IPS DF 4.7 (cell line): ENCODE data around the gene COL4A1.

Source experiments
- DNase-seq: peaks from one replicate; pipeline ENCODE4 v3.0.0-alpha.2; 2013; ENCODE audit warnings: low spot score; ENCODE audit errors: extremely low read depth

COL4A1 gene

GRCh38 chr13:110294146-110294545 is 12.8 kb downstream of the COL4A1 start:
- DNase-seq: no peak

- DNase-seq: no peak
Observed at GRCh38 chr13:110293649-110294048, 13.3 kb downstream of the COL4A1 start.

- DNase-seq: no peak
Observed at GRCh38 chr13:110293037-110293436, 13.9 kb downstream of the COL4A1 start.

GRCh38 chr13:110291286-110291685 is 15.7 kb downstream of the COL4A1 start:
- no peak for DNase-seq

- DNase-seq: no peak
Observed at GRCh38 chr13:110290826-110291225, 16.1 kb downstream of the COL4A1 start.

- DNase-seq: no peak
Observed at GRCh38 chr13:110290153-110290552, 16.8 kb downstream of the COL4A1 start.

GRCh38 chr13:110289661-110290060 is 17.3 kb downstream of the COL4A1 start:
- no peak for DNase-seq

GRCh38 chr13:110289174-110289573 is 17.8 kb downstream of the COL4A1 start:
- DNase-seq: no peak

GRCh38 chr13:110286833-110287819 is 19.8 kb downstream of the COL4A1 start:
- DNase-seq: no peak

GRCh38 chr13:110285991-110286832 is 20.7 kb downstream of the COL4A1 start:
- no peak for DNase-seq

- no peak for DNase-seq
Observed at GRCh38 chr13:110284779-110285484, 22.0 kb downstream of the COL4A1 start.

GRCh38 chr13:110283736-110284517 is 23.0 kb downstream of the COL4A1 start:
- no peak for DNase-seq

GRCh38 chr13:110282316-110282841 is 24.6 kb downstream of the COL4A1 start:
- no peak for DNase-seq

- DNase-seq: no peak
Observed at GRCh38 chr13:110281736-110282135, 25.2 kb downstream of the COL4A1 start.

GRCh38 chr13:110280985-110281688 is 25.8 kb downstream of the COL4A1 start:
- no peak for DNase-seq

- DNase-seq: no peak
Observed at GRCh38 chr13:110280231-110280813, 26.6 kb downstream of the COL4A1 start.

GRCh38 chr13:110279684-110280083 is 27.3 kb downstream of the COL4A1 start:
- DNase-seq: no peak

GRCh38 chr13:110278859-110279258 is 28.1 kb downstream of the COL4A1 start:
- DNase-seq: no peak

- DNase-seq: no peak
Observed at GRCh38 chr13:110277357-110277975, 29.5 kb downstream of the COL4A1 start.
